H1 (cell line): ENCODE data around the gene RGS14. TPM values are rescaled to one million over a fixed set of nuclear protein-coding genes. Genes with fewer than 3 reads are reported as not detected.

Experiments
- CTCF ChIA-PET: fragments of 300-600 bp; sonication (Branson Sonifier 250); formaldehyde crosslinking; loops from one replicate; lab custom pipeline; 2021; ENCODE audit not compliant: partially characterized antibody; lab: Charles Lee
- POLR2A ChIA-PET: fragments of 300-600 bp; sonication (Branson Sonifier 250); formaldehyde crosslinking; loops from one replicate; lab custom pipeline; 2021; ENCODE audit warnings: inconsistent platforms; ENCODE audit not compliant: partially characterized antibody; lab: Charles Lee
- DNase-seq, 2 experiments: peaks; one replicate each; pipeline versions ENCODE4 v3.0.0 to v3.0.0-alpha.2; 2010 to 2022; ENCODE audit warnings: low spot score in 2 of 2, low read depth in 1 of 2, mixed read lengths in 1 of 2
- FAIRE-seq: peaks from 2 replicates; lab custom pipeline; 2011; peaks lifted over from hg19 to GRCh38; lab: Jason Lieb, UNC
- H2AFZ ChIP-seq: 2 replicates; pipeline ENCODE4 v1.8.1; 2012; ENCODE audit warnings: low read length, inconsistent platforms
- H2AK5ac ChIP-seq: 2 replicates; pipeline ENCODE4 v1.6.1; 2013; ENCODE audit warnings: low read depth, low read length
- H2BK120ac ChIP-seq: replicated peaks from 2 replicates; pipeline ENCODE3; 2013; ENCODE audit warnings: low read depth, low read length, inconsistent platforms
- H2BK12ac ChIP-seq: 2 replicates; pipeline ENCODE4 v1.6.1; 2013; ENCODE audit warnings: low read depth, low read length
- H2BK15ac ChIP-seq: 2 replicates; pipeline ENCODE4 v1.6.1; 2013; ENCODE audit warnings: low read length
- H2BK20ac ChIP-seq: 2 replicates; pipeline ENCODE4 v1.6.1; 2013; ENCODE audit warnings: low read length
- H2BK5ac ChIP-seq: 2 replicates; pipeline ENCODE4 v1.6.1; 2013; ENCODE audit warnings: low read depth, low read length
- H3K14ac ChIP-seq: 2 replicates; pipeline ENCODE4 v1.6.1; 2013; ENCODE audit warnings: inconsistent platforms; ENCODE audit not compliant: insufficient read length
- H3K18ac ChIP-seq: 2 replicates; pipeline ENCODE4 v1.6.1; 2013; ENCODE audit warnings: low read length; ENCODE audit errors: extremely low read depth
- H3K23ac ChIP-seq: 2 replicates; pipeline ENCODE4 v1.6.1; 2013; ENCODE audit warnings: inconsistent platforms; ENCODE audit not compliant: insufficient read length
- H3K23me2 ChIP-seq: 2 replicates; pipeline ENCODE4 v1.6.1; 2013; ENCODE audit warnings: low read depth, low read length
- H3K27ac ChIP-seq: 2 replicates; pipeline ENCODE4 v1.6.1; 2011; ENCODE audit warnings: low read depth, low read length, inconsistent platforms
- H3K27me3 ChIP-seq, 4 experiments: replicated peaks in 1 of 4; 1 replicate in 1 of 4; 2 replicates in 3 of 4; pipeline versions ENCODE4 v1.6.1 to v1.8.1; 2011 to 2013; ENCODE audit warnings: low read length in 3 of 4, mild to moderate bottlenecking in 3 of 4, inconsistent platforms in 2 of 4, mixed read lengths in 2 of 4, moderate library complexity in 1 of 4; ENCODE audit not compliant: control insufficient read depth in 3 of 4, insufficient read depth in 3 of 4; ENCODE audit errors: extremely low read depth in 1 of 4
- H3K36me3 ChIP-seq, 4 experiments: 2 replicates each; pipeline versions ENCODE4 v1.6.1 to v1.8.1; 2011 to 2013; ENCODE audit warnings: mild to moderate bottlenecking in 4 of 4, low read length in 3 of 4, moderate library complexity in 2 of 4, control low read depth in 1 of 4, inconsistent platforms in 1 of 4; ENCODE audit not compliant: insufficient read depth in 4 of 4, control insufficient read depth in 2 of 4
- H3K4ac ChIP-seq: replicated peaks from 2 replicates; pipeline ENCODE3; 2013; ENCODE audit warnings: low read length, low read depth, mixed read lengths, inconsistent platforms; ENCODE audit not compliant: insufficient read length
- H3K4me1 ChIP-seq, 4 experiments: replicated peaks in 1 of 4; 1 replicate in 1 of 4; 2 replicates in 3 of 4; pipeline versions ENCODE4 v1.6.1 to v1.8.1; 2011 to 2013; ENCODE audit warnings: low read length in 3 of 4, inconsistent platforms in 2 of 4, mixed read lengths in 1 of 4; ENCODE audit not compliant: insufficient read depth in 4 of 4, control insufficient read depth in 3 of 4
- H3K4me2 ChIP-seq, 2 experiments: 2 replicates each; pipeline versions ENCODE4 v1.6.1 to v1.8.1; 2011 to 2013; ENCODE audit warnings: low read depth in 2 of 2, low read length in 2 of 2, control low read depth in 1 of 2, inconsistent platforms in 1 of 2, mild to moderate bottlenecking in 1 of 2; ENCODE audit not compliant: insufficient read depth in 1 of 2
- H3K4me3 ChIP-seq, 4 experiments: fragments of 200-600, 300-600 bp in 1 of 4; sonication (generic), shearing (Covaris generic), sonication (Bioruptor Twin) in 1 of 4; 2 replicates each; pipeline versions ENCODE4 v1.5.1 to v1.8.1; 2011 to 2016; ENCODE audit warnings: low read length in 4 of 4, low read depth in 3 of 4, control low read depth in 2 of 4, inconsistent platforms in 2 of 4, mild to moderate bottlenecking in 2 of 4, mixed read lengths in 1 of 4, moderate library complexity in 1 of 4; ENCODE audit not compliant: insufficient read depth in 2 of 4; ENCODE audit errors: extremely low read depth in 1 of 4
- H3K56ac ChIP-seq: replicated peaks from 2 replicates; pipeline ENCODE3; 2013; ENCODE audit warnings: low read depth, mild to moderate bottlenecking, mixed read lengths, low read length, inconsistent platforms; ENCODE audit not compliant: insufficient read length
- H3K79me1 ChIP-seq: 2 replicates; pipeline ENCODE4 v1.6.1; 2013; ENCODE audit warnings: low read depth, low read length, control low read depth
- H3K79me2 ChIP-seq, 2 experiments: 2 replicates each; pipeline versions ENCODE4 v1.6.1 to v1.8.1; 2012 to 2013; ENCODE audit warnings: low read length in 2 of 2, mild to moderate bottlenecking in 2 of 2, inconsistent platforms in 1 of 2; ENCODE audit not compliant: insufficient read depth in 2 of 2, control insufficient read depth in 1 of 2
- H3K9ac ChIP-seq, 4 experiments: replicated peaks in 1 of 4; 1 replicate in 1 of 4; 2 replicates in 3 of 4; pipeline versions ENCODE4 v1.6.1 to v1.8.1; 2011 to 2013; ENCODE audit warnings: low read depth in 3 of 4, low read length in 3 of 4, control low read depth in 2 of 4, mild to moderate bottlenecking in 2 of 4, moderate library complexity in 2 of 4, inconsistent platforms in 1 of 4; ENCODE audit errors: extremely low read depth in 1 of 4
- H3K9me3 ChIP-seq, 2 experiments: 2 replicates each; pipeline versions ENCODE4 v1.6.1 to v1.8.1; 2012 to 2013; ENCODE audit warnings: mild to moderate bottlenecking in 2 of 2, moderate library complexity in 2 of 2, control low read depth in 1 of 2, inconsistent platforms in 1 of 2, low read depth in 1 of 2, low read length in 1 of 2, mixed read lengths in 1 of 2; ENCODE audit not compliant: insufficient read depth in 2 of 2
- H4K20me1 ChIP-seq, 2 experiments: replicated peaks in 1 of 2; 2 replicates each; pipeline versions ENCODE3 to v1.8.1; 2011 to 2013; ENCODE audit warnings: inconsistent platforms in 2 of 2, low read length in 2 of 2, mild to moderate bottlenecking in 1 of 2; ENCODE audit not compliant: insufficient read depth in 2 of 2, control insufficient read depth in 1 of 2
- H4K5ac ChIP-seq: 2 replicates; pipeline ENCODE4 v1.6.1; 2013; ENCODE audit warnings: low read length, low read depth, mixed read lengths, inconsistent platforms; ENCODE audit not compliant: insufficient read length
- H4K8ac ChIP-seq: 2 replicates; pipeline ENCODE4 v1.8.0; 2013; ENCODE audit warnings: mild to moderate bottlenecking, moderate library complexity, low read length, inconsistent platforms; ENCODE audit not compliant: insufficient read depth; ENCODE audit errors: extremely low read depth
- H4K91ac ChIP-seq: replicated peaks from 2 replicates; pipeline ENCODE3; 2013; ENCODE audit warnings: low read length, mixed read lengths, inconsistent platforms; ENCODE audit not compliant: insufficient read length
- TCF12 ChIP-seq: IDR thresholded peaks from 2 replicates; pipeline ENCODE4 v1.6.1; 2011; ENCODE audit warnings: low read depth, mild to moderate bottlenecking, low read length
- WGBS, 2 experiments: shearing (Covaris generic) in 1 of 2; methylation state at CpG; one replicate each; pipeline versions ENCODE4 v1.1.6 to v1.1.7; 2013 to 2015; ENCODE audit warnings: low lambda C conversion rate in 2 of 2, mixed read lengths in 2 of 2, inconsistent platforms in 1 of 2, low coverage in 1 of 2, missing lambda C conversion rate in 1 of 2; ENCODE audit not compliant: insufficient replicate concordance in 2 of 2, insufficient coverage in 1 of 2, insufficient read length in 1 of 2; ENCODE audit errors: extremely low coverage in 1 of 2, missing lambda C conversion rate in 1 of 2; 5-methylcytosine and 5-hydroxymethylcytosine counted together
- polyA plus RNA-seq, 7 experiments: library from polyadenylated mRNA; depleted of rRNA in 3 of 7; stranded (reverse) in 5 of 7; unstranded in 2 of 7; fragments of >200 nt in 5 of 7; fragments of 200-250 nt in 2 of 7; gene quantifications; 1 replicate in 5 of 7; 2 replicates in 1 of 7; 4 replicates in 1 of 7; pipeline versions ENCODE4 v1.2.1 to v1.2.3, GENCODE V29; 2011 to 2013; ENCODE audit warnings: missing spikeins in 2 of 7, mixed read lengths in 2 of 7
- total RNA-seq: library from RNA; stranded (reverse); fragmentation: NEBNext Ultra II Directional; extraction: Animal tissue kit (Norgen Biotek cat#: 25700); gene quantifications from 2 replicates; pipeline ENCODE4 v1.2.1, GENCODE V29; 2021

Gene RGS14
- total and polyA plus RNA-seq, 2 of the 8 experiments (the other 6 are each of a cell fraction or from before 2014, with no cell fraction given), result 24.4 to 46.1 TPM

- Histone ChIP-seq H3K27ac (peak overlapping the region; percentile 57; the same call in 1 of the 2 replicates), H3K9ac (peak overlapping the region in 1 of 4 experiments; percentile 4; a peak in 1 of 7 replicates)
- no peak for TF ChIP-seq TCF12
These were observed 31.8 kb upstream of the RGS14 start for GRCh38 chr5:177325868-177326381.

More at GRCh38 chr5:177325868-177326381, 31.8 kb upstream of the RGS14 start:
- Histone ChIP-seq H4K20me1 (no peaks in the 10 kb centered on the region), H3K4ac (no peak overlapping the region), H3K4me2 (peak overlapping the region; percentile 8 to 22; a peak in 1 of 4 replicates), H4K5ac (no peak overlapping the region), H2AK5ac (peak overlapping the region; percentile 11; the same call in 1 of the 2 replicates), H2BK5ac (peak overlapping the region; percentile 49; the same call in 1 of the 2 replicates), H2BK15ac (no peak overlapping the region), H3K4me3 (peak overlapping the region in 1 of 4 experiments; percentile 13; a peak in 1 of 8 replicates), H4K8ac (no peak overlapping the region), H3K27me3 (no peaks in the 10 kb centered on the region), H3K79me2 (no peaks in the 10 kb centered on the region), H3K23ac (no peak overlapping the region), H2BK20ac (0 out of 2 replicates have a peak overlapping the region, but pooled peaks have one; percentile 3), H4K91ac (no peak overlapping the region), H2AFZ (no peak overlapping the region), H3K4me1 (peaks cover 0 to 7% (median 2%) of the 10 kb centered on the region in 4 experiments; a peak in 5 of 7 replicates), H2BK120ac (no peak overlapping the region), H3K56ac (no peak overlapping the region), H2BK12ac (0 out of 2 replicates have a peak overlapping the region, but pooled peaks have one; percentile 51), H3K79me1 (no peaks in the 10 kb centered on the region), H3K9me3 (no peaks in the 10 kb centered on the region), H3K14ac (no peak overlapping the region), H3K23me2 (no peaks in the 10 kb centered on the region), H3K36me3 (peaks cover 0 to 6% (median under 1%) of the 10 kb centered on the region in 4 experiments; a peak in 3 of 8 replicates), H3K18ac (no peak overlapping the region)
- ChIA-PET CTCF (interaction anchor here (1.0 to 2.9 kb wide), 4 partner anchors 9 to 175 kb away, joined by 3 to 11 read pairs (median 8); no protein-coding TSS in a partner anchor), POLR2A (interaction anchor here (0.9 to 1.4 kb wide), 2 partner anchors 13 to 25 kb away, joined by 4 to 5 read pairs; partner anchors contain the start of gene LMAN2)
- peak; percentile 66 for FAIRE-seq
- 21% methylated on average over 1 of the region's 1 CpG; no CpG with 5 or more reads in 1 of the 2 experiments for WGBS, 2 experiments
- DNase-seq, result no peak
